ENCODE measurements around the gene AKAP6.

- TF ChIP-seq CTCF (IDR thresholded peaks at IDR 0.05; ENCODE audit: low read depth, low read length, poor library complexity, severe bottlenecking) = no peak
- no peak for TF ChIP-seq EZH2phosphoT487 (IDR thresholded peaks at IDR 0.05; ENCODE audit: borderline replicate concordance, low read length)
These were observed 25.6 kb downstream of the AKAP6 start for GRCh38 chr14:32354716-32355115.
